H1 (cell line): ENCODE measurements around the gene PCDHB14.
"Not testable (repeated sequence)": the region's sequence is repeated elsewhere in the genome, so short reads cannot be mapped to it uniquely, and the experiment has no call there.

Experiments
- CEBPB ChIP-seq: IDR thresholded peaks from 2 replicates; pipeline ENCODE4 v1.6.1; 2012; ENCODE audit warnings: low read depth, low read length
- JUN ChIP-seq: IDR thresholded peaks from 2 replicates; pipeline ENCODE4 v1.6.1; 2011; ENCODE audit warnings: low read depth, mild to moderate bottlenecking, improper control_type of control experiment, low read length
- RFX5 ChIP-seq: IDR thresholded peaks from 2 replicates; pipeline ENCODE4 v1.6.1; 2011; ENCODE audit warnings: low read depth, low read length, improper control_type of control experiment, borderline replicate concordance
- SIRT6 ChIP-seq: IDR thresholded peaks from one replicate; pipeline ENCODE4 v1.7.1; 2012; ENCODE audit warnings: low read length, inconsistent platforms
- TF ChIP-seq, protein P1 (sequence below): IDR thresholded peaks from 2 replicates; pipeline ENCODE4 v1.6.1; 2011; ENCODE audit warnings: low read depth, mild to moderate bottlenecking, low read length; ENCODE audit not compliant: insufficient read depth

DNA sequence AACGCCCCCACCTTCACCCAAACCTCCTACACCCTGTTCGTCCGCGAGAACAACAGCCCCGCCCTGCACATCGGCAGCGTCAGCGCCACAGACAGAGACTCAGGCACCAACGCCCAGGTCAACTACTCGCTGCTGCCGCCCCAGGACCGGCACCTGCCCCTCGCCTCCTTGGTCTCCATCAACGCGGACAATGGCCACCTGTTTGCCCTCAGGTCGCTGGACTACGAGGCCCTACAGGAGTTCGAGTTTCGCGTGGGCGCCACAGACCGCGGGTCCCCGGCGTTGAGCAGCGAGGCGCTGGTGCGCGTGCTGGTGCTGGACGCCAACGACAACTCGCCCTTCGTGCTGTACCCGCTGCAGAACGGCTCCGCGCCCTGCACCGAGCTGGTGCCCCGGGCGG is 1.7 kb downstream of the PCDHB14 start:
- not testable (repeated sequence) for TF ChIP-seq CEBPB, JUN, SIRT6, RFX5
- TF ChIP-seq, protein P1, sequence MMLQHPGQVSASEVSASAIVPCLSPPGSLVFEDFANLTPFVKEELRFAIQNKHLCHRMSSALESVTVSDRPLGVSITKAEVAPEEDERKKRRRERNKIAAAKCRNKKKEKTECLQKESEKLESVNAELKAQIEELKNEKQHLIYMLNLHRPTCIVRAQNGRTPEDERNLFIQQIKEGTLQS: not testable (repeated sequence)
